H9 (cell line): Measurements from ENCODE around the gene HOXD10. TPM values are rescaled to one million over a fixed set of nuclear protein-coding genes. Genes with fewer than 3 reads are reported as not detected.
A peak's percentile ranks its signal among the peaks of the same experiment; 100 is the strongest.

Source experiments
- DNase-seq: peaks from one replicate; pipeline ENCODE4 v3.0.0-alpha.2; 2017
- H2AFZ ChIP-seq: one replicate; pipeline ENCODE4 v1.6.1; 2013; ENCODE audit warnings: mild to moderate bottlenecking, low read length, control low read depth, moderate library complexity
- H2AK5ac ChIP-seq: 2 replicates; pipeline ENCODE4 v1.6.1; 2013; ENCODE audit warnings: low read length, control low read depth, mixed read lengths; ENCODE audit not compliant: insufficient read length
- H2BK120ac ChIP-seq: one replicate; pipeline ENCODE4 v1.6.1; 2013; ENCODE audit warnings: low read depth, mild to moderate bottlenecking, low read length, control low read depth, inconsistent platforms; ENCODE audit not compliant: poor library complexity, severe bottlenecking
- H2BK12ac ChIP-seq: 2 replicates; pipeline ENCODE4 v1.6.1; 2013; ENCODE audit warnings: low read length, control low read depth, mixed read lengths, low read depth; ENCODE audit not compliant: insufficient read length
- H2BK15ac ChIP-seq: 2 replicates; pipeline ENCODE4 v1.6.1; 2013; ENCODE audit warnings: low read depth, low read length, control low read depth
- H2BK20ac ChIP-seq: one replicate; pipeline ENCODE4 v1.6.1; 2013; ENCODE audit warnings: low read depth, mild to moderate bottlenecking, low read length, control low read depth, inconsistent platforms; ENCODE audit not compliant: poor library complexity, severe bottlenecking
- H2BK5ac ChIP-seq: 2 replicates; pipeline ENCODE4 v1.6.1; 2013; ENCODE audit warnings: low read length, control low read depth, mixed read lengths; ENCODE audit not compliant: insufficient read length
- H3K14ac ChIP-seq: 2 replicates; pipeline ENCODE4 v1.6.1; 2013; ENCODE audit warnings: low read length, control low read depth; ENCODE audit not compliant: insufficient read depth
- H3K18ac ChIP-seq: 2 replicates; pipeline ENCODE4 v1.6.1; 2013; ENCODE audit warnings: low read depth, mild to moderate bottlenecking, mixed read lengths, low read length, control low read depth; ENCODE audit not compliant: insufficient read length
- H3K23ac ChIP-seq: 2 replicates; pipeline ENCODE4 v1.6.1; 2013; ENCODE audit warnings: low read length, control low read depth, mixed read lengths, low read depth; ENCODE audit not compliant: insufficient read length
- H3K23me2 ChIP-seq: 2 replicates; pipeline ENCODE4 v1.6.1; 2013; ENCODE audit warnings: low read depth, mild to moderate bottlenecking, mixed read lengths, low read length, control low read depth; ENCODE audit not compliant: insufficient read length, poor library complexity, severe bottlenecking
- H3K27ac ChIP-seq: 2 replicates; pipeline ENCODE4 v1.5.1; 2013; ENCODE audit warnings: low read length, control low read depth, mixed read lengths, low read depth; ENCODE audit not compliant: insufficient read length
- H3K27me3 ChIP-seq: 2 replicates; pipeline ENCODE4 v1.6.1; 2013; ENCODE audit warnings: low read length, control low read depth, inconsistent platforms; ENCODE audit not compliant: insufficient read depth
- H3K4ac ChIP-seq: 2 replicates; pipeline ENCODE4 v1.6.1; 2013; ENCODE audit warnings: low read depth, mild to moderate bottlenecking, control low read depth, inconsistent platforms, low read length, moderate library complexity
- H3K4me1 ChIP-seq: 2 replicates; pipeline ENCODE4 v1.6.1; 2013; ENCODE audit warnings: low read length, control low read depth, inconsistent platforms; ENCODE audit not compliant: insufficient read depth
- H3K4me2 ChIP-seq: 2 replicates; pipeline ENCODE4 v1.6.1; 2013; ENCODE audit warnings: low read length, control low read depth, mixed read lengths; ENCODE audit not compliant: insufficient read length, insufficient read depth
- H3K56ac ChIP-seq: 2 replicates; pipeline ENCODE4 v1.6.1; 2013; ENCODE audit warnings: low read depth, mild to moderate bottlenecking, mixed read lengths, low read length, control low read depth; ENCODE audit not compliant: insufficient read length
- H3K79me1 ChIP-seq: 2 replicates; pipeline ENCODE4 v1.6.1; 2013; ENCODE audit warnings: low read depth, mild to moderate bottlenecking, moderate library complexity, low read length, control low read depth, inconsistent platforms; ENCODE audit not compliant: insufficient read depth, poor library complexity, severe bottlenecking
- H3K79me2 ChIP-seq: 2 replicates; pipeline ENCODE4 v1.6.1; 2013; ENCODE audit warnings: low read length, control low read depth, inconsistent platforms; ENCODE audit not compliant: insufficient read depth
- H3K9ac ChIP-seq: 2 replicates; pipeline ENCODE4 v1.6.1; 2013; ENCODE audit warnings: low read length, control low read depth, mixed read lengths; ENCODE audit not compliant: insufficient read length; ENCODE audit errors: extremely low read depth
- H3K9me3 ChIP-seq: one replicate; pipeline ENCODE4 v1.6.1; 2013; ENCODE audit warnings: low read depth, low read length, inconsistent platforms; ENCODE audit not compliant: control insufficient read depth
- H3T11ph ChIP-seq: one replicate; pipeline ENCODE4 v1.6.1; 2013; ENCODE audit warnings: mild to moderate bottlenecking, low read length, control low read depth, inconsistent platforms
- H4K20me1 ChIP-seq: one replicate; pipeline ENCODE4 v1.6.1; 2013; ENCODE audit not compliant: control insufficient read depth, insufficient read length, insufficient read depth
- H4K5ac ChIP-seq: 2 replicates; pipeline ENCODE4 v1.6.1; 2013; ENCODE audit warnings: low read depth, mild to moderate bottlenecking, mixed read lengths, low read length, control low read depth; ENCODE audit not compliant: insufficient read length
- H4K8ac ChIP-seq: replicated peaks from 2 replicates; pipeline ENCODE4 v1.6.1; 2013; ENCODE audit warnings: low read length, control low read depth, mixed read lengths, low read depth; ENCODE audit not compliant: insufficient read length
- H4K91ac ChIP-seq: 2 replicates; pipeline ENCODE4 v1.6.1; 2013; ENCODE audit warnings: low read depth, mild to moderate bottlenecking, moderate library complexity, mixed read lengths, low read length, control low read depth; ENCODE audit not compliant: insufficient read length
- H3K27ac Mint-ChIP-seq, 3 experiments: 2 replicates in 2 of 3; 3 replicates in 1 of 3; pipeline ENCODE4 v1.8.0; 2020 to 2021; ENCODE audit warnings: mixed read lengths in 3 of 3, mild to moderate bottlenecking in 1 of 3, moderate library complexity in 1 of 3
- H3K27me3 Mint-ChIP-seq: 2 replicates; pipeline ENCODE4 v1.8.0; 2021; ENCODE audit warnings: low read depth, mild to moderate bottlenecking, moderate library complexity, mixed read lengths
- H3K36me3 Mint-ChIP-seq, 3 experiments: 2 replicates in 2 of 3; 3 replicates in 1 of 3; pipeline ENCODE4 v1.8.0; 2020 to 2021; ENCODE audit warnings: low read depth in 3 of 3, mixed read lengths in 3 of 3; ENCODE audit not compliant: insufficient read depth in 1 of 3
- H3K4me1 Mint-ChIP-seq, 2 experiments: 2 replicates each; pipeline ENCODE4 v1.8.0; 2020; ENCODE audit warnings: mixed read lengths in 2 of 2
- H3K4me3 Mint-ChIP-seq, 2 experiments: 2 replicates in 1 of 2; 3 replicates in 1 of 2; pipeline ENCODE4 v1.8.0; 2020 to 2021; ENCODE audit warnings: mild to moderate bottlenecking in 2 of 2, mixed read lengths in 2 of 2, moderate library complexity in 1 of 2
- H3K9me3 Mint-ChIP-seq, 2 experiments: 2 replicates in 1 of 2; 3 replicates in 1 of 2; pipeline ENCODE4 v1.8.0; 2020; ENCODE audit warnings: mild to moderate bottlenecking in 2 of 2, mixed read lengths in 2 of 2, moderate library complexity in 1 of 2
- CTCF ChIP-seq: fragments of 200-600 bp; sonication (generic); conservative IDR thresholded peaks from 3 replicates; pipeline ENCODE4 v1.8.0; 2021; ENCODE audit warnings: antibody characterized with exemption, mild to moderate bottlenecking
- WGBS: extraction: QIAGEN DNeasy Blood & Tissue Kit; methylation state at CpG from one replicate; pipeline ENCODE4 v1.1.7; 2013; ENCODE audit warnings: missing lambda C conversion rate, low lambda C conversion rate, mixed read lengths; ENCODE audit not compliant: insufficient read length; ENCODE audit errors: extremely low coverage; 5-methylcytosine and 5-hydroxymethylcytosine counted together
- total RNA-seq: library from RNA; stranded (reverse); gene quantifications from 2 replicates; pipeline ENCODE4 v1.2.1, GENCODE V29; 2021

Gene HOXD10
- total RNA-seq, 1 experiment from 2014 or later = not detected

- no peak overlapping the region for H3K14ac ChIP-seq
- H3K18ac ChIP-seq = no peak overlapping the region
- no peaks in the 10 kb centered on the region for H3K79me1 ChIP-seq
- Mint-ChIP-seq H3K27me3 (peaks cover 96% of the 10 kb centered on the region), H3K4me1 (peaks cover 11 to 39% of the 10 kb centered on the region in 2 experiments), H3K27ac (no peak overlapping the region), H3K9me3 (peaks cover 0 to 18% of the 10 kb centered on the region in 2 experiments), H3K36me3 (no peaks in the 10 kb centered on the region; a peak in 2 of 7 replicates), H3K4me3 (0 out of 5 replicates have a peak overlapping the region, but pooled peaks of 1 of the 2 experiments have one; percentile 6)
- no peak for TF ChIP-seq CTCF
- no peaks in the 10 kb centered on the region for H3K4me1 ChIP-seq
- no peak overlapping the region for H2BK12ac ChIP-seq
- H3K56ac ChIP-seq = no peak overlapping the region
- H4K8ac ChIP-seq = no peak overlapping the region
- H3K4me2 ChIP-seq = no peak overlapping the region
- no peak overlapping the region for H4K91ac ChIP-seq
- no CpG with 5 or more reads among the region's 26 CpGs for WGBS
- no peak overlapping the region for H2AK5ac ChIP-seq
- H2BK120ac ChIP-seq = no peak overlapping the region
- no peak overlapping the region for H2BK20ac ChIP-seq
- peaks cover 93% of the 10 kb centered on the region for H3K27me3 ChIP-seq
- H3K79me2 ChIP-seq = no peaks in the 10 kb centered on the region
- DNase-seq = peak; percentile 23
- H3K4ac ChIP-seq = no peak overlapping the region
- H3K9ac ChIP-seq = no peak overlapping the region
- H3K9me3 ChIP-seq = no peaks in the 10 kb centered on the region
- no peak overlapping the region for H3K23ac ChIP-seq
- H3K27ac ChIP-seq = no peak overlapping the region
- no peak overlapping the region for H2BK5ac ChIP-seq
- no peaks in the 10 kb centered on the region for H4K20me1 ChIP-seq
- no peak overlapping the region for H2BK15ac ChIP-seq
- no peak overlapping the region for H2AFZ ChIP-seq
- no peak overlapping the region for H3T11ph ChIP-seq
- H3K23me2 ChIP-seq = no peaks in the 10 kb centered on the region
- H4K5ac ChIP-seq = no peak overlapping the region
Measured at GRCh38 chr2:176109192-176109901, 7.2 kb upstream of the HOXD10 start.
